Measurements from ENCODE around the gene VWA5B2.

DNA sequence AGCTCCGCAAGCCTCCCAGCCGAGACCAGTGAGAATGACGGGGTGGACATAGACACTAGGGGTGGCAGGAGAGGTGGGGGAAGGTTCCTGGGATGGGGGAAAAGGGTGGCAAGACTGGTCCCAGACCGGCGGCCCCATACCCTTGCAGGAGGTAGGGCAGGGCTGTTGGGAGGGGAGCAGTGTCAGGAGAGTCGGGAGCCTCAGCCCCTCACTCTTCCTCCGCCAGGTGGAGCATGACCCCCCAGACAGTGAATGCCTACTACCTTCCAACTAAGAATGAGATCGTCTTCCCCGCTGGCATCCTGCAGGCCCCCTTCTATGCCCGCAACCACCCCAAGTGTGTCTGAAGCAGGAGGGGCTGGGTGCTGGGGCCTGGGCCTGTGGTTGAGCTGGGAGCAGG lies 60.9 kb downstream of the VWA5B2 start:
- TF ChIP-seq, protein P1, sequence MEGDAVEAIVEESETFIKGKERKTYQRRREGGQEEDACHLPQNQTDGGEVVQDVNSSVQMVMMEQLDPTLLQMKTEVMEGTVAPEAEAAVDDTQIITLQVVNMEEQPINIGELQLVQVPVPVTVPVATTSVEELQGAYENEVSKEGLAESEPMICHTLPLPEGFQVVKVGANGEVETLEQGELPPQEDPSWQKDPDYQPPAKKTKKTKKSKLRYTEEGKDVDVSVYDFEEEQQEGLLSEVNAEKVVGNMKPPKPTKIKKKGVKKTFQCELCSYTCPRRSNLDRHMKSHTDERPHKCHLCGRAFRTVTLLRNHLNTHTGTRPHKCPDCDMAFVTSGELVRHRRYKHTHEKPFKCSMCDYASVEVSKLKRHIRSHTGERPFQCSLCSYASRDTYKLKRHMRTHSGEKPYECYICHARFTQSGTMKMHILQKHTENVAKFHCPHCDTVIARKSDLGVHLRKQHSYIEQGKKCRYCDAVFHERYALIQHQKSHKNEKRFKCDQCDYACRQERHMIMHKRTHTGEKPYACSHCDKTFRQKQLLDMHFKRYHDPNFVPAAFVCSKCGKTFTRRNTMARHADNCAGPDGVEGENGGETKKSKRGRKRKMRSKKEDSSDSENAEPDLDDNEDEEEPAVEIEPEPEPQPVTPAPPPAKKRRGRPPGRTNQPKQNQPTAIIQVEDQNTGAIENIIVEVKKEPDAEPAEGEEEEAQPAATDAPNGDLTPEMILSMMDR (conservative IDR thresholded peaks at IDR 0.05; ENCODE audit: low read depth, low read length), result no peak
- no peak for TF ChIP-seq EZH2 (IDR thresholded peaks at IDR 0.05; ENCODE audit: low read length, unreplicated experiment)
- no peak for TF ChIP-seq EZH2phosphoT487 (IDR thresholded peaks at IDR 0.05; ENCODE audit: borderline replicate concordance, low read length)

All from PC-3 (cell line).